ENCODE results near the gene RAB36. TPM values are rescaled to one million over a fixed set of nuclear protein-coding genes. Genes with fewer than 3 reads are reported as not detected.

RAB36 gene
- total and polyA plus RNA-seq, 9 of the 15 experiments (the other 6 are each of a cell fraction or from before 2014, with no cell fraction given): 0.04 to 0.50 (median 0.08) TPM; not detected in 3

DNA sequence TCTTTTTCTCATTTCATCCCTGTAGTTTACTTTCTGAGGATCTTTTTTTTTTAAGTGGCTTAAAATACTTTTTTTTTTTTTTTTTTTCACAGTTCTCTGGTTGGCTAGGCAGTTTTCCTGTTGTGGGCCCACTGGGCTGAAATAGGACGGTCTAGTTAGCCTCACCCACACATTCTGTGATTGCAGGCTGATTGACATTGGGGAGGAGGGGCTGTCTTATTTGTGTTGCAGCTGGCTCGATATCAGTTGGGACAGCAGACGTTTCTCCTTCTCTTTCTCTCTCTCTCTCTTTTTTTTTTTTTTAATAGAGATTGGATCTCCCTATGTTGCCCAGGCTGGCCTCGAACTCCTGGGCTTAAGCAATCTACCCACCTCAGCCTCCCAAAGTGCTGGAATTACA lies 41.9 kb downstream of the RAB36 start:
- no TSS peak for BruUV-seq (replicated peaks)
- intact Hi-C loops (cut with micrococcal nuclease) (no loop called here), in situ Hi-C loops (cut with MboI) (no loop called here)
- WGBS (ENCODE audit: insufficient coverage, low coverage, missing lambda C conversion rate): 22% methylated on average over 4 of the region's 4 CpGs
- TF ChIP-seq YY1 (IDR thresholded peaks at IDR 0.05; ENCODE audit: borderline replicate concordance in 1 of 3, control insufficient read depth in 1 of 3, extremely low read depth in 1 of 3, insufficient read depth in 3 of 3, insufficient read length in 1 of 3, insufficient replicate concordance in 2 of 3, low read depth in 1 of 3, low read length in 2 of 3) (no peak), ARID1B (IDR thresholded peaks at IDR 0.05) (no peak), ZNF3 (CRISPR knock-in tag; IDR thresholded peaks at IDR 0.05) (no peak), KDM2B (CRISPR knock-in tag; IDR thresholded peaks at IDR 0.05) (no peak), CBX2 (IDR thresholded peaks at IDR 0.05; ENCODE audit: insufficient read depth, low read length, poor library complexity, severe bottlenecking) (no peak), ZNF282 (CRISPR knock-in tag; IDR thresholded peaks at IDR 0.05) (no peak), ZFP30 (CRISPR knock-in tag; IDR thresholded peaks at IDR 0.05; ENCODE audit: borderline replicate concordance) (no peak), ZNF551 (CRISPR knock-in tag; IDR thresholded peaks at IDR 0.05) (no peak), MYBL2 (IDR thresholded peaks at IDR 0.05; ENCODE audit: low read depth) (no peak), MYBL2 (CRISPR knock-in tag; IDR thresholded peaks at IDR 0.05; ENCODE audit: borderline replicate concordance) (no peak), NR2F6 (CRISPR knock-in tag; IDR thresholded peaks at IDR 0.05) (no peak), HCFC1 (IDR thresholded peaks at IDR 0.05; ENCODE audit: low read depth, low read length) (no peak)
- TF ChIP-seq, protein P1, sequence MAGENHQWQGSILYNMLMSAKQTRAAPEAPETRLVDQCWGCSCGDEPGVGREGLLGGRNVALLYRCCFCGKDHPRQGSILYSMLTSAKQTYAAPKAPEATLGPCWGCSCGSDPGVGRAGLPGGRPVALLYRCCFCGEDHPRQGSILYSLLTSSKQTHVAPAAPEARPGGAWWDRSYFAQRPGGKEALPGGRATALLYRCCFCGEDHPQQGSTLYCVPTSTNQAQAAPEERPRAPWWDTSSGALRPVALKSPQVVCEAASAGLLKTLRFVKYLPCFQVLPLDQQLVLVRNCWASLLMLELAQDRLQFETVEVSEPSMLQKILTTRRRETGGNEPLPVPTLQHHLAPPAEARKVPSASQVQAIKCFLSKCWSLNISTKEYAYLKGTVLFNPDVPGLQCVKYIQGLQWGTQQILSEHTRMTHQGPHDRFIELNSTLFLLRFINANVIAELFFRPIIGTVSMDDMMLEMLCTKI (IDR thresholded peaks at IDR 0.05; ENCODE audit: partially characterized antibody): no peak
- TF ChIP-seq, protein P2, sequence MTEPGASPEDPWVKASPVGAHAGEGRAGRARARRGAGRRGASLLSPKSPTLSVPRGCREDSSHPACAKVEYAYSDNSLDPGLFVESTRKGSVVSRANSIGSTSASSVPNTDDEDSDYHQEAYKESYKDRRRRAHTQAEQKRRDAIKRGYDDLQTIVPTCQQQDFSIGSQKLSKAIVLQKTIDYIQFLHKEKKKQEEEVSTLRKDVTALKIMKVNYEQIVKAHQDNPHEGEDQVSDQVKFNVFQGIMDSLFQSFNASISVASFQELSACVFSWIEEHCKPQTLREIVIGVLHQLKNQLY (CRISPR knock-in tag; conservative IDR thresholded peaks at IDR 0.05): no peak
- peak; percentile 27 for ATAC-seq
- Histone ChIP-seq H2AFZ (ENCODE audit: low read depth, low read length) (no peak overlapping the region), H3K27ac (ENCODE audit: extremely low read depth, low read depth, low read length) (no peak overlapping the region), H3K4me2 (ENCODE audit: insufficient read depth, low read length) (no peak overlapping the region), H3K79me2 (ENCODE audit: control insufficient read depth, insufficient read depth, low read length) (peaks cover 97% of the 10 kb centered on the region), H3K9me3 (replicated peaks; ENCODE audit: control insufficient read depth, insufficient read depth, low read depth, low read length) (no peaks in the 10 kb centered on the region), H3K27me3 (ENCODE audit: control insufficient read depth in 2 of 2, insufficient read depth in 2 of 2, low read length in 2 of 2) (no peaks in the 10 kb centered on the region), H3K4me3 (no peak overlapping the region), H3K36me3 (ENCODE audit: control insufficient read depth, insufficient read depth, low read length) (peaks cover 79% of the 10 kb centered on the region), H4K20me1 (replicated peaks; ENCODE audit: control insufficient read depth, insufficient read depth, low read length) (peaks cover 64% of the 10 kb centered on the region), H3K4me1 (replicated peaks in 1 of 2; ENCODE audit: control insufficient read depth in 2 of 2, insufficient read depth in 2 of 2, low read length in 2 of 2) (peaks cover 46 to 47% of the 10 kb centered on the region in 2 experiments), H3K9me1 (ENCODE audit: control insufficient read depth, insufficient read depth, low read length) (peaks cover 41% of the 10 kb centered on the region), H3K9ac (ENCODE audit: insufficient read depth in 1 of 2, low read depth in 2 of 2, low read length in 2 of 2) (no peak overlapping the region)
- DNase-seq (ENCODE audit: extremely low read depth in 1 of 4, low spot score in 3 of 4): peak; percentile 90 to 96 (median 94)
- no peak for FAIRE-seq
- POLR2A ChIA-PET: interaction anchor here (0.6 to 86.5 kb wide), 7 partner anchors 1 to 95 kb away, joined by 3 to 3476 read pairs (median 7); partner anchors contain the start of genes BCR and RAB36
- CTCF ChIA-PET (ENCODE audit: low intra/inter-chr PET ratio): interaction anchor here (0.6 to 0.7 kb wide), 2 partner anchors 94 to 1579 kb away, joined by 4 to 5 read pairs; no protein-coding TSS in a partner anchor

Data from K562 (cell line).